ENCODE measurements around the gene CSRNP3.

CSRNP3 gene

DNA sequence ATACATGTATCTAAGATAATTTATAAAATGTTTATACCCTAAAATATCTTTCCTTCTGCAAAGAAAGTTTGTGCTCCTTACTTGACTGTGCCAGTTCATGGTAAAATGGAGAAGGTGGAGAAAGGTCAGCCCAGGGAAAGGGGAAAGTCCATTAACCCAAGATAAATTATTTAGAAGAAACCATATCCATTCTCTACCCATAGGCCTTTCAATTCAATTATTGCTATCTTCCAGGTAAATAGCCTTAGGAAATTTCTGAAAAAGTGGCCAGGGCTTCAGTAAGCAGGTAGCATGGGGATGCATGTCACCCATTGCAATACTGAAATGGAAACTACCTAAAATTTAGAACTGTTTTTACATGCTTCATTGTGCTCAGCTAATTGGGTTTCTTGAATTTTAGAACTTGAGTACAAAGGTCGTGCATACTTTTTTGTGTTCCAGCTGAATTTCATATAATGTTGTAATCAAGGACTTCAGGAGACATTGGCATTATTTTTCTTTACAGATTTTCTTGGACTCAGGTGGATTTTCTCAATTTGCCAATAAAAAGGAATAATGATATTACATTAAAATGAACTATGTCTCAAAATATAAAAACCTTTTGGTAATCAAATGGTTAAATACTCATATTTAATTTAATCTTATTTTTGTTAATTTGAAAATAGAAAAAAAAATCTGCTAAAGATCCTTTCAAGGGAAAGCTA, 124.9 kb downstream of the CSRNP3 start:
- DNase-seq = no peak

DNA sequence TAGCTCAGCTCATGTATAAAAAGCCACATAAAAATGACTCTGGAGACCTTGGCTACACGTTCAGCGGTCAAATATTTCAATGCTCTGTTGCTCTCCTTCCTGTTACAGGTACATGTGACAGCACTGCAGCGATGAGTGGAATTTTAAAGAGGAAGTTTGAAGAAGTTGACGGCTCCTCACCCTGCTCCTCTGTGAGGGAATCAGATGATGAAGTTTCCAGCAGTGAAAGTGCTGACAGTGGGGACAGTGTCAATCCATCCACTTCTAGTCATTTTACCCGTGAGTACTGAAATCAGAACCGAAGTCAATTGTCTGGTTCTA, 125.4 kb downstream of the CSRNP3 start:
- no peak for DNase-seq

DNA sequence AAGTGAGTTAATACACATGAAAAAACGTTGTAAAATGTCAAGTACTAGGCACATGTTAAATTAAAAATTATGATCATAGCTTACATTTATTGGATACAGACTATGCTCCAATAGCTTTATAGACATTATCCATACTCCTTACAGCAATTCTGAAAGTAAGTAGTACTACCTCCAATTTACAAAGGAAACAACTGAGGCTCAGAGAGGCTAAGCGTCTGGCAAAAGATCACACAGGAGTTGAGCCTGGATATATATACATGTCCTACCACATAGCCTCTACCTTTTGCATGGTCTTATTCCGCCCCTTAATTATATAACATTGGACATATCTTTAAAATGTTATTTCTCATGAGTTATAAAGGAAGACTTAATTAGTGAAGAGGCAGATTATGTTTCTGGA, 127.3 kb downstream of the CSRNP3 start:
- DNase-seq = no peak

DNA sequence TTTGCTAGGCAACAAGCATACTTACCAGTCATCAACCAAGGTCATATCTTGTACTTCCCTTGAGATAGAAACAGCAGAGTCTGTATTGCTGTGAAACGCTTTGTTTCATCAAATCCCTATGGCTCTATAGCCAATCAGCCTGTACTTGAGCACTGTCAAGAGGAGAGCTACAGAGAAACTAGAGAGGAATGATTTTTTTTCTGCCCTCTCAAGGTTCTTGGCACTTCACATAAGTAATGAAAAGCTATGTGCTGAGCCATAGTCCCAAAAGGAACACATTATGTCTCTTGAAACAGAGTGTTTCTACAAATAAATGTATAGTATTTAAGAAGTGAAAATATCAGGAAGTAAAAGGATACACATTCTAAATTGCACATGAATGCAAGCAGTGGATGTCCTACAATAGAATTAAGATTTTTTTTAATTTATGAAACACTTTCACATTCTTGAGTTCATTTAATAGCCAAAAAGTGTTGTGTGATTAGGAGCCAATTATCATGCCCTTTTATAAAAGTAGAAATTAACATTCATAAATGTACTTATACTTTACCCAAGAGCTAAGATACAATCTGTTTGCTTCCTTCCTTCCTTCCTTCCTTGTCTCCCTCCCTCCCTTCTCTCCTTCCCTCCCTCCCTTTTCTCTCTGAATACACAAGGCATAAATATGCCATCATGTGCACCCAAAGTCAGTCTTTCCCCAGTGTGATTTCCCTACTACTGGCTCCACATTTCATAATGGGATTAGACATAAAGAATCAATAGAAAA, 131.8 kb downstream of the CSRNP3 start:
- no peak for DNase-seq

DNA sequence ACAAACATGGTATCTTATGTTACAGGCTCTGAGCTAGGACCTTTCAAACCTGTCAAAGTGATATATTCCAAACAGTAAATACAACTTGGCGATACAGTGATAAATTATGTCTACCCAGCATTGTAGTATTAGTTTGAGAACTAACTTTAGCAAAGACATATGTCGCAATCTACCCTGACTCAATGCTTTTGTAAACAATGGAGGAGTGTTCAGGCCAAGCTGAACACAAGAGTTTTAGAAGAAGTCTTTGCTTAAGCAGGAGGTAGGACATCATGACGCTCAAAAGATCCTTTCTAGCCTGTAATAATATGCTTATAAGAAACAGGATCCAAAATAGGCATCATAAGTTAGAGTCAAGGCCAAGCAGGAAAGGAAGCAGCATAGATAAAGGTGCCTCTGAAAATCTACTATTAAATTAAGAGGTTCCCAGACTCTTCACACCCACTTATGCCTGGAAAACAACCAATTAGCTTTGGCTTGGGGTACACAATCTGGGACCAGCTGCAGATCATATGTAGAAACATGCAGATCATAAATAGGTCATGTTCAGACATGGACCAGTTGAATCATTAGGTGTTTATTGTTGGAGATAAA, 132.5 kb downstream of the CSRNP3 start:
- no peak for DNase-seq

DNA sequence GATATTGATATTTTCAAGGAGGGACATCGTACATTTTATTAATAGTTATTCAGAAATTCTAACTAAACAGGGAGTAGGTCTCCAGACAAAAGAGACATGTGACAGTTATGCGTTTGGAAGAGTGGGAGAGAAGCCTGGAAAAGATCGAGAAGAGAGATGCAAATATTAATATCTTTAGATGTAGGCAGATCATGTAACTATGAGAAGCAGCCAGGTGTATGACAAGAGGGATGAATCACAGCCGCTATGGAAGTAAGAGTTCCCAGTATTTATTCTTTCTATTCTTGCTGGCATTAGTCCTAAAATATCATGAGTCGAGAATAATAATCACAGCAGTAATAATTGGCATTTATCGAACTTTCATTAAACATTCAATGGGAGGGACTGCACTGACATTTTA, 140.2 kb downstream of the CSRNP3 start:
- no peak for DNase-seq

DNA sequence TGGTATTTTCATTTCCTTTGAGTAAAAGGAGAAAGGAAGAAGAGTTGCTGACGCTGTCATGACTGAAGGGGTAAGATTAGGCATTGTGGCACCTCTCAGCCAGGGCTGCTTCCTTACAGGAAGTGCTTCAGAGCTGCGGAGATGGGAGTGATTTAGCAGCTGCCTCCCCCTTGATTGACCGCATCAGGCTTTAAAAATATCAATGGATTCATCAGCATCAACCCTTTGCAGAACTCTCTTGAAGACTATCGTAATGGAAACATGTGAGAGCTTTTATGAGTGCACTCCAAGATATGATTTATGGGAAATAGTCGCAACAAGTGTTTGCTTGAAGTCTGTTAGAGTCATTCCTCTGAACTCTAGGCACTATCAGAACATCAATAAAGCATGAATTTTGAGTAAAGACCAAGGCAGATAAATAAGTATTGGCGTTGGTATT, 141.1 kb downstream of the CSRNP3 start:
- DNase-seq = no peak

DNA sequence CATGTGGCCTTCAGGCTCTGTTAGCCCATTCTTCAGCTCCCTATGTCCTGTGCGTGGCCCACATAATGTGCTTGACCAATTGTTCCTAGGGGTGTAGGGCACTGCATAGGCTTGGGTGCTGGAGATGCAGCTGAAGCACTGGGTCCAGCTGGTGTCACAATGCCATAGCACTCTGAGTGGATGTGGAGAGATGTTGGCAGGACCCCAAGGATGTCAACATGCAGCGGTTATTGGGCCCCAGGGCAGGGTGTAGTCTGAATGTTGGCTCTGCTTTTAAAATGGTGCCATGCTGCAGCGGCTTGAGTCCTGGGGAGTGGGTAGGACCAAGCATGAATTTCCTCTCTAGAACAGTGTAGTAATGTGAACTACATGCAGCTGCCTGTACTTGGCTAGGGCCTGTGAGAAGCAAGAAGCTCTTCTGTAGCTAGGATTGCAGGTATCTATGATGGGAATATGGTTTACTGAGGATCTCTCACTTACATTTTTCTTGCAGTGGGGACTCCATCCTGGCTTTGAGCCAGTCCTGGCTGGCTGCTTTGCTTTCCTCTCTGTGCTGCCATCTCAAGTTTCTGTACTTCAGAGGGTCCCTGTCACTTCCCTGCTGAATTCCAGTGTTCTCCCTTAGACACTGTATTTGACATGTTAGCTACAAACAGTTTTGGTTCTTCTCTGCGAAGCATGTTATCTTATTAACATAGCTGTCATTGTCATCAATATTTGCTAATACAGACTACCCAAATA, 148.4 kb downstream of the CSRNP3 start:
- no peak for DNase-seq

DNA sequence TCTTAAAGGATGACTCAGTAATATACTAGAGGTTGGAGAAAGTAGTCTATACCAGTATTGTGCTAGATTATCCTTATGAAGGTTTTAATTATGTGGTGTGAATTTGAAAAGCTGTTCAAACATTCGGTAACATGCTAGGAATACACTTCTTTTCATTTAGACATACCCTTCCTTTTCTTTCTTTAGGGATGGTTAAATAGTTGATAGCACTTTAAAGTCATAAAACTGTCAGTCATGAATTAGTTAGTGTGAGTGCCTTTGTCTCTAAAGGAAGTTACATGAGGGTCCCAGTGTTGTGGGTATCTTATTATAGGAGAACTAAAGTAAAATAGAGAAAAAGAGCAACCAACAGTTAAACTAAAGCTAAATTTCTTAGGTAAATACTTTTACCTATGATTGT, 149.3 kb downstream of the CSRNP3 start:
- DNase-seq = no peak

DNA sequence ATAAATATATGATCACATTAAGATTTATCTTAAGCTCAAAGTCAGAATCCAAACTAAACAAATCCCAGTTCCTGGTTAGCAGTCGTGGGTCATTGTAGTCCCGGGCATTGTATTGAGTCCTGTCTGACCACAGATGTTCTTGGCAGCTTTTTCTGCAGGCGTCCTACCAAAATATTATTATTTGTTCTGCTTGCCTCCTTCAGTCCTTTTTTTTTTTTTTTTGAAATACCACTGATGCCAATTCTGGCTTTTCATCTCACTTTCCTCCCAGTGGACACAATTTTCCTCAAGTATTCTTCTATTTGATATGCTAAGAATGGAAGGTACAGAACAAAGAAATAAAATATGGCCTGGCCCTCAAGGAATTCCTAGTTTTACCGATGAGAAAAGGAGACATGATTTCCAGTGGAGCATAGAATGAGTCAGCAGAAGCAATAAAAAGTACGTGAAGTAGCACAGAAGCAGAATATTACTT, 151.6 kb downstream of the CSRNP3 start:
- DNase-seq = no peak

DNA sequence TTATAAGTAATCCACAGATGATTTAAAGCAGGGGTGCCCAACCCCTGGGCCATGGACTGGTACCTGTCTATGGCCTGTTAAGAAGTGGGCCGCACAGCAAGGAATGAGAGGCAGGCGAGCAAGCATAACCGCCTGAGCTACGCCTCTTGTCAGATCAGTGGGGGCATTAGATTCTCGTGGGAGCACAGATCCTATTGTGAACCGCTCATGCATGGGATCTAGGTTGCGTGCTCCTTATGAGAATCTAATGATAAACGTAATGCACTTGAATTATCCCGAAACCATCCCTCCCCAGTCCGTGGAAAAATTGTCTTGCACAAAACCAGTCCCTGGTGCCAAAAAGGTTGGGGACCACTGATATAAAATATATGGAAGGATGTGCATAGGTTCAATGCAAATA, 153.7 kb downstream of the CSRNP3 start:
- DNase-seq = no peak

DNA sequence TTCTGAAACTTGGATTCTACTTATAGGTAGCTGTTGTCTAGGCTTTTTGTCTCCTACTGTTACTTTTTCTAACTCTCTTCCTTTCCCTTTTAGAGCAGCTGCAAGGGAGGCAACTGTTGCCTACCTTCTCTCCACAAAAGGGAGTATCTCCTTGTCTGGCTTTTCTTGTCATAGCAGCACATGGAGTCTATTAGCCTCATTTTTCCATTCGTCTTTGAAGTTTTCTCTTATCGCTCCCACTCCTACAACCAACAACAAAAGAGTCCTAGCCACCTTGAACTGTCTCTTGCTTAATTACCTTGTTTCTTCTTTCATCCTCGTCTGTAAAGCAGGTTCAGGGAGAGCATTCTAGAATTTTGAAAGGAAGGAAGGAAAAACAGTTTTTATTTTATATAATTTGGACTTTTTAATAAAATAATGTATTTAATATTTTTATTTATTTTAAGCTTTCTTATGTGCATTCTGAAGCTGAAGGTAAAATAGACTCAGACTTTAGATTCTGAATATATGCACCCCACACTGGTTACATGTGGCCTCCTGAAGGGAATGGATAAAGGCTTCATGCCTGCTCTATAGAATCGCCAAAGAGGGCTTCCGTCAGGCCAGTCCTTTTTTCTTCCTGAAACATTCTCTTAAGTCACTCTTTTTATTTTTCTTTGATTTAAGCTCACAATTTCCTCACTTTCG, 154.4 kb downstream of the CSRNP3 start:
- DNase-seq = no peak

DNA sequence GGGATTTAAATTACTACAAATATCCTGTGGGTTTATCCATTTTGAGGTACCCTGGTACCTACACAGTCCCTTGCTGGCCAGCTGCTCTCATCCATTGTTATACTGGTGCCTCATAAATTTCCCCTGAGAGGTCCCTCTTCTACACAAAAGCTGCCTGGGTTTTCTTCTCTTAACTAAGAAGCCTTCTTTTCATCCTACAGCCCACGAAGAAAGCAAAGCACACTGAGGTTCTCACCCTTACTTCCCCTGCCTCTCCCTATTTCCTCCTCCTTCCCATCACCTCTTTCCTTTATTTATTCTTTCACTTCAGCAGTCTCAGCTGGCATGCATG, 154.9 kb downstream of the CSRNP3 start:
- DNase-seq = no peak

DNA sequence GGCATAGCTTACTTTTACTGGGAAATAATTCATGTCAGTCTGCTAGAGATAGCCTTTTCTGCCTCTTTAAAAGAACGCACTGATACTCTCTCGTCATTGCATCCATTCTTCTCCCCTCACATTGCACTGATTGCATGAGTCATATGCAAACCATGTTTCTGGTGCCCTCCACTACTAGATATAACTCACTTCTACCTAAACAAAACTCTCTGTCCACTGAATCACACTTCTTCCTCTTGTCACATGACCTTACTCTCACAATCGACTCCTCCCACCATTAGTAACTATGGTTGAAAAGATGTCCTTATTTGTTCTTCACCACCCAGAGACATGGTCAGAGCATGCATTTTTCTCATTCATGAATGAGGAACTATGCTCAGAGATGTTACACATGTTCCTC, 158.0 kb downstream of the CSRNP3 start:
- DNase-seq = no peak

DNA sequence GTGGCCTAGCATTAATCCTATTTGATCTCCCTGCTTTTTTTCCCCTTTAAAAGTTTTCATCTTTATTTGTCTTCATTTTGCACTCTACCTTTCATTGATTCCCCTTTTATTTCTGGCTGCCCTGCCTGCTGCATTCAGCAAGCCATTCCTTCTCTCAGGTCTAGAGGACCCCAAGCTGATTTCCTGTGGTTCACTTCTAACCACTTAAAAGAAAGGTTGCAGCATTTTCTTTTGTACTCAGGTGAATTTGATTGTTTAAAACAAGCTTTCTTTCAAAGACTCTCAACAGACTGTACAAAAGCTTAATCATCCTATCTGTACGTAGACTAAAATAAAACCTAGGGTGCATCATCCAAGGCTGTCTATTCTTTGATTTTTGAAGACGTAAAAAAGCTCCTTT, 160.3 kb downstream of the CSRNP3 start:
- no peak for DNase-seq

DNA sequence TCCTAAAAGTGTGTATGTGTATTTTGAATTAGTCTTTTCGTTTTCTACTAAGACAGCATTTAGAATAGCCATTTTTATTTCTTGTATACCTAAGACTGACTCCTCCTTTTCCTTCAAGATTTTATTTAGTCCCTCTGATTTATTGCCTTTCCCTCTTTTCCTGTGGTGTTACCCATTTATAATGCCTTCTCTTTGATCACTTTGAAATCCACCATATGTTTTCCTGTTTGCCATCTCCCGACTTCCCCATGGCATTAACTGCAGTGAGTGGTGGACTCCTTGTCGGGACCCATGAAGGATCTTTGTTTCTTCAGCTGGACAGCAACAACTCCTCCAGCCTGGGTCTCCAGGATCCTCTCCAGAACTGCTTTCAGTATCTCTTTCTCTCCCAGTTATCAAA, 160.7 kb downstream of the CSRNP3 start:
- no peak for DNase-seq

DNA sequence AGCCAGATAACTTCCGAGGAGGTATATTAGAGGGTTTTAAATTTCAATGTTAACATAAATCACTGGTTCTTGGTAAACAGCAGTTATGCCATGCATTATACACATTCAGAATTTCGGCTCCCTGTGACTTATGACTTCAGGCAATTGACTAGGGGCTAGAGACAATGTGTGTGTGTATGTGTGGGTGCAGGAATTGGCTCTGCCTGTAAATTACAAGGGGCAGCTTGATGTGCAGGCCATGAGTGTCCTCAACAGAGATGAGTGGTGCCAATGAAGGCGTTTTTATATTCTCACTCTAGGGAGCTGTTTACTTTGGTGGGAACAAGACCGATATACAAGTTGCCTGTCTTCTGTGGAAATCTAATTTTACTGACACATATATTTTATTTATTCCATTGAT, 161.6 kb downstream of the CSRNP3 start:
- DNase-seq = no peak

DNA sequence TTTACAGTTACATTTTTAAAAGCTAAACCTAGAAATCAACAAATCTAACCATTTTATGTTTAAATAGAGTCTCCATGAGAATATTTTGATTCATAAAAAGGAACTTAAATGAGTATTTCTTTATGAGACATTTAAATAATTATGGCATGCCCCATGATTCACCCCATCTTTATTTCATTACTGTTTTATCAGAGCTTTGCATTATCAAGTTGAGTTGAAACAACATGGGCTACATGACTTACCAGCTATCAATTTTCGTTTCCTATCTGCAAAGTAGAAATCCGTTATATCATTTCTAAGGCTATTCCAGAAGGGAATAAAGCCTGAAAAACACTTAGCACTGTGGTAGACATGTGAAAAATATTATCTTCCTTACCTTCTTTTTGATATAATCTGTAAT, 163.1 kb downstream of the CSRNP3 start:
- DNase-seq = no peak

DNA sequence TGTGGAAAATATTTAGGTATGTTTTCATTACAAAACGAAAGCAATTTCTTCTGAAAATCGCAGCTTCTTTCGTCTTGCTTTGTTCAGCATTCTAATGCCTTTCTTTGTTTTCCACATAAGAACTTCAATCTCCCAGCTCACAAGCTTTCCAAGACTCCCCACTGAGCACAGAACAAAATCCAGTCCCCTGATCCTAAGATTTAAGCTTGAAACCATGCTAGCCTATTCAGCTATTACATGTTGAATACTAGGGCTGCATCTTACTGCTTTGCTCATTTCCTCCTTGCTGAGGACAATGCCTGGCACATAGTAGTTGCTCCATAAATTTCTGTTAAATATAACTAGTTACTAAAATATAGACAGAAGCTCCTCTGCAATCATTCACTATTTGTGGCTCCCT, 163.9 kb downstream of the CSRNP3 start:
- no peak for DNase-seq

DNA sequence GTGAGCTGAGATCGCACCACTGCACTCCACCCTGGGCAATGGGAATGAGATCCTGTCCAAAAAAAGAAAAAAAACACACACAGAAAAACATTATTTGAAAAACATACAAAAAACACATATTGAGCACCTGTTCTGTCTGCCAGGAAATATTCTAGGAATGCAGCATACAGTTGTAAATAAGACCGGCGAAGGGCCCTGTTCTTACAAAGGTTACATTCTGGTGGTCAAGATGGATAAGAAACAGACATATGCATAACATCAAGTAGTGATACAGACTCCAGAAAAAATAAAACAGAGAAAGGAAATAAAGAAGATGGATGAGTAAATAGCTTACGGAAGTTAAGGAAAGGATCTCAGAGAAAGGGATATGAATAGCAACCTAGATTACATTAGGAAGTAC, 164.8 kb downstream of the CSRNP3 start:
- no peak for DNase-seq

DNA sequence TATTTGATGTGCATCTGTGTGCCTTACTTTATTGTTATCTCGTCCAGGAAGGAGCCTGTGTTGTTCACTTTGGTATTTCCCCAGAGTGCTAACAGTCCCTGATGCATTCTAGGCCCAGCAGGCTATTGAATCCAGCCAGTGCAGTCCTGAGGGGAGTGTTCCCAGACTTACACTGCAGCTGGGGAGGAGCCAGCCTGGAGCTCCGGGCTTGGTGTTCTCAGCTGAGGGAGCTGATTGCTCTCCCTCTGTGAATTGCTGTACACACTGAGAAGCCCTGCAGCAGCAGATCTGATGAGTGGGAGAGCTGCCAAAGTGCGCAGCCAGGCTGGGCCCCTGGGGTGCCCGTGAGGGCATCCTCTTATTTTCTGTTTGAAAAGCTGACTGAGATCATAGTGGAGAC, 165.4 kb downstream of the CSRNP3 start:
- no peak for DNase-seq

DNA sequence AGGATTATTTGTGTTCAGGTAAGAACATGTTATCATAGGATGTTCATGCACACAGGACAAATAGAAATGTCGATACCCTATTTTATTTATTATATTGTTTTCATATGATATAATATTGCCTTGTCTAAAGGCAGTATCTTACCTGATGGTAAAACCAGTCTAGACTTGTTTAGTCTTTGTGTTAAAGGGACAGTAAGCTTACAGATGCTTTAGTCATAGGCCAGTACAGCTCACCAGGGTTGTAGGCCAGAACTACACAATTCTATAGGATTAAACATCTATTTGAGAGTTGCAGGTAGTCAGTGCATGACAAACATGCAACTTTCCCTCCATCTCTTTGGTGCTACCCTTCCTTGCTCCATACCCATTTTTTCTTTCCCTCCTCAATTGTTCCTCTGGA, 166.0 kb downstream of the CSRNP3 start:
- DNase-seq = no peak

DNA sequence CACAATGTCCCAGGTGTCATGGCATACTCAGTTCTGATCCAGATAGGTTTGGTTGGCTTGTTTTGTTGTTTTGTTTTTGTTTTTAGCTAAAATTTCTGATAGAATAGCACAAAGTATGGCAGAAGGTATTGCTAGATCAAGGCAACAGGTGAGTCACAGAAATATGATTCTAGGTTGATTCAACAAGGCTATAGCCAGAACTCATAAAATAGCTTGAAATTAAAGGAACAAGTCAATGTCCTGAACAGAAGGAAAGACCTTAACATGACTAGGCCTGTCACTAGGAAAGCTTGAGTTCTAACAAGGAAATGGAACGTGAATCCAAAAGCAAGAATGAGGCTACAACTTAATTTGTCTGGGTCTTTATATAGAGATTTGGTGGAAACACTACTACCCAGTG, 167.5 kb downstream of the CSRNP3 start:
- DNase-seq = no peak

Measured in activated CD8-positive, alpha-beta memory T cell treated with anti-CD3 and anti-CD28 coated beads, Interleukin-2, amount 50 U/mL, for 4 hours (primary cell).